ENCODE data around the gene KCNH1. TPM values are rescaled to one million over a fixed set of nuclear protein-coding genes. Genes with fewer than 3 reads are reported as not detected.
A peak's percentile ranks its signal among the peaks of the same experiment; 100 is the strongest.

KCNH1 gene
- total RNA-seq, 1 experiment from 2014 or later, result 0.17 TPM

DNA sequence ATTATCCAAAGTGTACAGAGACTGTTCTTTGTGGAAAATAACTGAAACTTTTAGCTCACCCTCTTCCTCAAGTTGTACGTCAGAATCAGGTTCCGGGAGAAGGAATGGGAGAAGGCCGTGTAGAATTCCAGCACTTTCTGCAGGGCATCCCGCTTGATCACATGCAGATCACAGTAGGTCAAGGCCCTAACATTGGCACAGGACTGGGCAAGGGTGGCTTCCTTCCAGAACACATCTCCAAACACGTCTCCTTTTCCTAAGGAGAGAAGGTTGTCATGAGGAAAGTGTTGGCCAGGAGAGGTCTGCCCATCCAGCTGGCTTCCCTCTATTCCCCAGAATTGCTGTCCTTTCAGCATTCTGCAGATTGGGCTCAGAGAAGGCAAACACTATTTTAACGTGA, 358.7 kb downstream of the KCNH1 start:
- H3K4me3 Mint-ChIP-seq, result no peak overlapping the region
- H3K9me3 Mint-ChIP-seq, result no peaks in the 10 kb centered on the region
- DNase-seq (ENCODE audit: low spot score) (no peak), ATAC-seq (no peak)
- TF ChIP-seq CDX4 (CRISPR knock-in tag; IDR thresholded peaks at IDR 0.05; ENCODE audit: borderline replicate concordance), result no peak
- no peak for TF ChIP-seq SMAD3 (CRISPR knock-in tag; IDR thresholded peaks at IDR 0.05; ENCODE audit: borderline replicate concordance)
- TF ChIP-seq, protein P1, sequence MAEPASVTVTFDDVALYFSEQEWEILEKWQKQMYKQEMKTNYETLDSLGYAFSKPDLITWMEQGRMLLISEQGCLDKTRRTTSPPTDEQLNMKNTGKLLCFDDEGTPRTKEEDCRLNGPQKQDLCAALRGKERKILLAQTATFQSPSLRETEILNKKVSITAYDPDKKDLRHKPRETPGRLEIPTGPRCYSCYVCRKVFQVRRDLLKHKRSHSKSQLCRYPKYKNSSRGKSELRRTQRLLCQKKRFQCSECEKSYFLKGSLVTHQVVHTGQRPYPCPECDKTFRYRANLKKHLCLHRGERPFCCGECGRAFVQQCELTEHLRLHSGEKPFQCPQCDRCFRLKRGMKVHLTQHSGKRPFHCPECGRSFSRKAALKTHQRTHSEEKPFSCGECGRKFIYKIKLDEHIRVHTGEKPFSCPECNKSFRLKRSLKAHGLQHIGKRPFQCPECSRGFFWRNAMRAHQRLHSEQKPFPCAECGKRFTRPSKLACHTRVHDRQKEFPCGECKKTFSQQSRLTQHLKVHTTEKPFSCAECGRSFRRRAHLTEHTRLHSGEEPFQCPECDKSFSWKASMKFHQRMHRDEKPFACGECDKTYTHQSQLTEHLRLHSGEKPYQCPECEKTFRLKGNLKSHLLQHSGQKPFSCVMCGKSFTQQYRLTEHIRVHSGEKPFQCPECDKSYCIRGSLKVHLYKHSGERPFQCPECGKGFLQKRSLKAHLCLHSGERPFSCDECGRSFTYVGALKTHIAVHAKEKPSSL (CRISPR knock-in tag; conservative IDR thresholded peaks at IDR 0.05), result no peak
- TF ChIP-seq TP53 (CRISPR knock-in tag; IDR thresholded peaks at IDR 0.05), result no peak
- TF ChIP-seq NR1H2 (CRISPR knock-in tag; IDR thresholded peaks at IDR 0.05), result no peak
- no peak for TF ChIP-seq ATF2 (CRISPR knock-in tag; IDR thresholded peaks at IDR 0.05; ENCODE audit: borderline replicate concordance, low read depth)
- TF ChIP-seq ZNF396 (CRISPR knock-in tag; IDR thresholded peaks at IDR 0.05; ENCODE audit: borderline replicate concordance), result no peak
- no peak for TF ChIP-seq E2F1 (CRISPR knock-in tag; IDR thresholded peaks at IDR 0.05)
- ChIA-PET POLR2A (no interaction called here), CTCF (no interaction called here)
- H3K27ac Mint-ChIP-seq, result no peak overlapping the region
- H3K36me3 Mint-ChIP-seq, result no peaks in the 10 kb centered on the region
- H3K27me3 Mint-ChIP-seq (ENCODE audit: low read depth), result no peaks in the 10 kb centered on the region; the same call in 1 of the 2 replicates
- peaks cover 11% of the 10 kb centered on the region; the same call in 1 of the 2 replicates for H3K4me1 Mint-ChIP-seq

DNA sequence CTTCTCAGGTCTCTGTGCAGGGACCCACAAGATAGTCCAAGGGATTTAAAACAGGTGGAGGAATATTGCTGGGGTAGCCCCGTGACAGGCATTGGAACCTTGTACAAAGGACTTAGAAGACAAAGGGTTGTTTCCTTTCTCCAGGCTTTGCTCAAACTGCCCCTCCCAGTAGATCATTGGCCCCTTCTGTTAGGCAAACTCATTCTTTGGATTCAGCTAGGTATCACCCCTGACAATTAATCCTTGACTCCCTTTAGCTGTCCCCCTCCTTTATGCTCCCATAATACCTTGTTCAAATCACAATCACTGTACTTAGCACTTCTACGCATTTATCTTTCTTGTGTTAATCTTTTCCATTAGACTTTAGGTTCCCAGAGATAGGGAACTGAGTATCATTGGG, 360.5 kb downstream of the KCNH1 start:
- TF ChIP-seq KAT7 (CRISPR knock-in tag; IDR thresholded peaks at IDR 0.05; ENCODE audit: borderline replicate concordance), result no peak
- TF ChIP-seq NR2C2 (CRISPR knock-in tag; IDR thresholded peaks at IDR 0.05), result no peak
- no peak for TF ChIP-seq SMAD3 (CRISPR knock-in tag; IDR thresholded peaks at IDR 0.05; ENCODE audit: borderline replicate concordance)
- no peak for TF ChIP-seq SP1 (CRISPR knock-in tag; conservative IDR thresholded peaks at IDR 0.05)
- TF ChIP-seq TP53 (CRISPR knock-in tag; IDR thresholded peaks at IDR 0.05), result no peak
- no peak for TF ChIP-seq E2F4 (CRISPR knock-in tag; IDR thresholded peaks at IDR 0.05; ENCODE audit: borderline replicate concordance, low read depth)
- TF ChIP-seq CDX4 (CRISPR knock-in tag; IDR thresholded peaks at IDR 0.05; ENCODE audit: borderline replicate concordance), result no peak
- no peak for TF ChIP-seq MLX (CRISPR knock-in tag; IDR thresholded peaks at IDR 0.05)
- no peak for TF ChIP-seq ZSCAN18 (CRISPR knock-in tag; IDR thresholded peaks at IDR 0.05)
- TF ChIP-seq, protein P1 (CRISPR knock-in tag; conservative IDR thresholded peaks at IDR 0.05), result no peak
- TF ChIP-seq, protein P2, sequence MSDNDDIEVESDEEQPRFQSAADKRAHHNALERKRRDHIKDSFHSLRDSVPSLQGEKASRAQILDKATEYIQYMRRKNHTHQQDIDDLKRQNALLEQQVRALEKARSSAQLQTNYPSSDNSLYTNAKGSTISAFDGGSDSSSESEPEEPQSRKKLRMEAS (CRISPR knock-in tag; IDR thresholded peaks at IDR 0.05), result no peak
- peaks cover 11% of the 10 kb centered on the region; the same call in 1 of the 2 replicates for H3K4me1 Mint-ChIP-seq
- DNase-seq (ENCODE audit: low spot score) (no peak), ATAC-seq (peak; percentile 57)
- no peaks in the 10 kb centered on the region for H3K36me3 Mint-ChIP-seq
- H3K4me3 Mint-ChIP-seq, result no peak overlapping the region
- no peak overlapping the region for H3K27ac Mint-ChIP-seq
- H3K27me3 Mint-ChIP-seq (ENCODE audit: low read depth), result no peaks in the 10 kb centered on the region; the same call in 1 of the 2 replicates
- no peaks in the 10 kb centered on the region for H3K9me3 Mint-ChIP-seq
- ChIA-PET POLR2A (no interaction called here), CTCF (no interaction called here)
